DOHH2 (cell line): ENCODE measurements around the gene DMD.

Experiments
- CTCF ChIP-seq: fragments of 200-600 bp; sonication (generic); IDR thresholded peaks from one replicate; pipeline ENCODE4 v1.5.1; 2014; ENCODE audit warnings: antibody characterized with exemption, mild to moderate bottlenecking, low read depth, low read length; ENCODE audit not compliant: poor library complexity, severe bottlenecking
- EZH2phosphoT487 ChIP-seq: fragments of 200-600 bp; sonication (generic); IDR thresholded peaks from 2 replicates; pipeline ENCODE4 v1.6.1; 2017; ENCODE audit warnings: borderline replicate concordance, mild to moderate bottlenecking, antibody characterized with exemption, low read length, moderate library complexity, mixed read lengths

DNA sequence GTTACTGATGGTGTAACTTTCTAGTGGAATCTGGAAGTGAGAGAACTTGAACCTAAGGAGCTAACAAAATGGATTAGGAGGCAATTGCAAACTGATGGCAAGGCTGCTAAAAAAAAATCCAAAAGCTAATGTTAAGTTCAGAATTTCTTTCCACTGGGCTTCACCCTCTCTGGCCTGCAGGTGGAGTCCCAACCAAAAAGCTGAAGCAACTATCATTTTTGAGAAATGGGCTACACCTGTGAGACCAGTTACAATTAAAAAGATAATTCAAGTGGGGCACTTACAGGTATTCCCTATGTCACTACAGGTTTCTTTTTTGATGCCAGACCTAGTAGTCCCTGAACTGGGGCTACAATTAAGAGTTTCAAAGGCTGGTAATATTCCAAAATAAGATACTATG lies 1997.4 kb downstream of the DMD start:
- peak; percentile 40 for TF ChIP-seq CTCF
- no peak for TF ChIP-seq EZH2phosphoT487
